Limb (tissue), 2 donors: ENCODE measurements around the gene ATP10D.
"Not testable (repeated sequence)": the region's sequence is repeated elsewhere in the genome, so short reads cannot be mapped to it uniquely, and the experiment has no call there.

Experiments used
- DNase-seq, 2 donors: peaks; one replicate each; pipeline ENCODE4 v3.0.0-alpha.2; 2016; ENCODE audit errors: extremely low spot score in 2 of 2

ATP10D gene

GRCh38 chr4:47486727-47487126 is 1.7 kb downstream of the ATP10D start:
- DNase-seq = not testable (repeated sequence)

- DNase-seq = no peak
Measured at GRCh38 chr4:47488706-47489105, 3.6 kb downstream of the ATP10D start.

GRCh38 chr4:47490550-47490949 is 5.5 kb downstream of the ATP10D start:
- DNase-seq = no peak

GRCh38 chr4:47493238-47494123 is 8.4 kb downstream of the ATP10D start:
- no peak for DNase-seq

GRCh38 chr4:47494124-47494430 is 9.0 kb downstream of the ATP10D start:
- DNase-seq = no peak

GRCh38 chr4:47498899-47499298 is 13.8 kb downstream of the ATP10D start:
- no peak for DNase-seq

GRCh38 chr4:47499700-47500099 is 14.6 kb downstream of the ATP10D start:
- no peak for DNase-seq

- no peak for DNase-seq
Measured at GRCh38 chr4:47500776-47501175, 15.7 kb downstream of the ATP10D start.

GRCh38 chr4:47505147-47505546 is 20.1 kb downstream of the ATP10D start:
- DNase-seq = no peak

- no peak for DNase-seq
Measured at GRCh38 chr4:47505666-47506065, 20.6 kb downstream of the ATP10D start.

- no peak for DNase-seq
Measured at GRCh38 chr4:47510506-47511143, 25.6 kb downstream of the ATP10D start.

- no peak for DNase-seq
Measured at GRCh38 chr4:47513461-47513860, 28.4 kb downstream of the ATP10D start.

- no peak for DNase-seq
Measured at GRCh38 chr4:47519239-47519883, 34.3 kb downstream of the ATP10D start.

- DNase-seq = no peak
Measured at GRCh38 chr4:47525154-47525819, 40.2 kb downstream of the ATP10D start.

GRCh38 chr4:47526281-47526680 is 41.2 kb downstream of the ATP10D start:
- no peak for DNase-seq

- not testable (repeated sequence) for DNase-seq
Measured at GRCh38 chr4:47528646-47529045, 43.6 kb downstream of the ATP10D start.

GRCh38 chr4:47530801-47531200 is 45.7 kb downstream of the ATP10D start:
- no peak for DNase-seq

- no peak for DNase-seq
Measured at GRCh38 chr4:47531241-47531953, 46.3 kb downstream of the ATP10D start.

- DNase-seq = no peak
Measured at GRCh38 chr4:47531954-47532321, 46.9 kb downstream of the ATP10D start.

- DNase-seq = no peak
Measured at GRCh38 chr4:47532658-47533057, 47.6 kb downstream of the ATP10D start.

- no peak for DNase-seq
Measured at GRCh38 chr4:47533689-47534347, 48.7 kb downstream of the ATP10D start.
